WTC11 (cell line): Measurements from ENCODE around the gene COG6. TPM values are rescaled to one million over a fixed set of nuclear protein-coding genes. Genes with fewer than 3 reads are reported as not detected.
A peak's percentile ranks its signal among the peaks of the same experiment; 100 is the strongest.

Experiments used
- ATAC-seq: fragments of 200-7000 bp; cut with Tn5 transposase; 2 replicates; pipeline ENCODE4 v1.10.0; 2021; ENCODE audit warnings: mild to moderate bottlenecking, moderate library complexity
- CTCF ChIA-PET: fragments of 300-600 bp; sonication (Branson Sonifier 250); formaldehyde crosslinking; loops from one replicate; lab custom pipeline; 2021; ENCODE audit warnings: antibody characterized with exemption; lab: Charles Lee
- POLR2A ChIA-PET: fragments of 350-600 bp; sonication (Branson Sonifier 250); formaldehyde crosslinking; loops from one replicate; lab custom pipeline; 2021; ENCODE audit warnings: antibody characterized with exemption; lab: Charles Lee
- DNase-seq: peaks from one replicate; pipeline ENCODE4 v3.0.0; 2021; ENCODE audit warnings: low spot score
- H3K27ac Mint-ChIP-seq: 2 replicates; pipeline ENCODE4 v1.8.0; 2021; ENCODE audit warnings: mixed read lengths
- H3K27me3 Mint-ChIP-seq: 2 replicates; pipeline ENCODE4 v1.8.0; 2021; ENCODE audit warnings: low read depth, mild to moderate bottlenecking, moderate library complexity, mixed read lengths
- H3K36me3 Mint-ChIP-seq: 2 replicates; pipeline ENCODE4 v1.8.0; 2021; ENCODE audit warnings: mixed read lengths
- H3K4me1 Mint-ChIP-seq: 2 replicates; pipeline ENCODE4 v1.8.0; 2022; ENCODE audit warnings: mixed read lengths
- H3K4me3 Mint-ChIP-seq: 2 replicates; pipeline ENCODE4 v1.8.0; 2021; ENCODE audit warnings: mild to moderate bottlenecking, moderate library complexity, mixed read lengths
- H3K9me3 Mint-ChIP-seq: 2 replicates; pipeline ENCODE4 v1.8.0; 2021; ENCODE audit warnings: mixed read lengths
- CDX4 ChIP-seq: fragments of 250-450 bp; sonication (Bioruptor Pico); IDR thresholded peaks from 2 replicates; pipeline ENCODE4 v1.9.0; 2021; ENCODE audit warnings: moderate library complexity, mild to moderate bottlenecking, inconsistent platforms, borderline replicate concordance
- CTCF ChIP-seq: fragments of 200-600 bp; IDR thresholded peaks from 2 replicates; pipeline ENCODE4 v1.8.0; 2022; ENCODE audit warnings: antibody characterized with exemption
- ELF4 ChIP-seq: sonication (generic); formaldehyde crosslinking; IDR thresholded peaks from 2 replicates; pipeline ENCODE4 v1.8.1; 2022; ENCODE audit warnings: low read depth, mild to moderate bottlenecking, moderate library complexity, missing genetic modification reagents
- EMX1 ChIP-seq: fragments of 250-450 bp; sonication (Bioruptor Pico); IDR thresholded peaks from 2 replicates; pipeline ENCODE4 v1.8.0; 2021; ENCODE audit warnings: mild to moderate bottlenecking
- ESRRA ChIP-seq: sonication (generic); formaldehyde crosslinking; IDR thresholded peaks from 2 replicates; pipeline ENCODE4 v1.8.1; 2022; ENCODE audit warnings: mild to moderate bottlenecking, missing genetic modification reagents, borderline replicate concordance
- HMGA2 ChIP-seq: fragments of 250-450 bp; sonication (Bioruptor Pico); IDR thresholded peaks from 2 replicates; pipeline ENCODE4 v1.4.0; 2021; ENCODE audit warnings: mild to moderate bottlenecking, moderate library complexity
- JAZF1 ChIP-seq: fragments of 250-450 bp; sonication (Bioruptor Pico); IDR thresholded peaks from 2 replicates; pipeline ENCODE4 v1.9.0; 2021; ENCODE audit warnings: moderate library complexity, mild to moderate bottlenecking, inconsistent platforms
- MAX ChIP-seq: sonication (generic); formaldehyde crosslinking; IDR thresholded peaks from 2 replicates; pipeline ENCODE4 v1.8.0; 2022; ENCODE audit warnings: mild to moderate bottlenecking, missing genetic modification reagents
- MLX ChIP-seq: sonication (generic); formaldehyde crosslinking; IDR thresholded peaks from 2 replicates; pipeline ENCODE4 v1.8.1; 2023; ENCODE audit warnings: mild to moderate bottlenecking, missing genetic modification reagents, moderate library complexity
- MYBL2 ChIP-seq: sonication (generic); formaldehyde crosslinking; IDR thresholded peaks from 2 replicates; pipeline ENCODE4 v1.8.1; 2023; ENCODE audit warnings: mild to moderate bottlenecking, moderate library complexity, missing genetic modification reagents
- NFE2L1 ChIP-seq: sonication (generic); formaldehyde crosslinking; IDR thresholded peaks from 2 replicates; pipeline ENCODE4 v1.8.1; 2023; ENCODE audit warnings: missing genetic modification reagents
- NFYB ChIP-seq: sonication (generic); formaldehyde crosslinking; conservative IDR thresholded peaks from 2 replicates; pipeline ENCODE4 v1.8.0; 2022; ENCODE audit warnings: low read depth, missing genetic modification reagents
- RELA ChIP-seq: sonication (generic); formaldehyde crosslinking; IDR thresholded peaks from 2 replicates; pipeline ENCODE4 v1.8.1; 2022; ENCODE audit warnings: missing genetic modification reagents, mild to moderate bottlenecking, borderline replicate concordance
- ZNF121 ChIP-seq: sonication (generic); formaldehyde crosslinking; IDR thresholded peaks from 2 replicates; pipeline ENCODE4 v1.8.0; 2023; ENCODE audit warnings: missing genetic modification reagents
- ZNF138 ChIP-seq: sonication (generic); formaldehyde crosslinking; conservative IDR thresholded peaks from 2 replicates; pipeline ENCODE4 v1.8.1; 2022; ENCODE audit warnings: mild to moderate bottlenecking, moderate library complexity, missing genetic modification reagents
- ZNF281 ChIP-seq: sonication (generic); formaldehyde crosslinking; IDR thresholded peaks from 2 replicates; pipeline ENCODE4 v1.8.0; 2023; ENCODE audit warnings: mild to moderate bottlenecking, missing genetic modification reagents
- ZNF423 ChIP-seq: fragments of 250-450 bp; sonication (Bioruptor Pico); IDR thresholded peaks from 2 replicates; pipeline ENCODE4 v2.1.2; 2022; ENCODE audit warnings: mild to moderate bottlenecking, moderate library complexity
- ZNF532 ChIP-seq: fragments of 250-450 bp; sonication (Bioruptor Pico); IDR thresholded peaks from 2 replicates; pipeline ENCODE4 v1.9.0; 2021; ENCODE audit warnings: mild to moderate bottlenecking, borderline replicate concordance
- total RNA-seq: library from RNA; stranded (reverse); gene quantifications from 3 replicates; pipeline ENCODE4 v1.2.3, GENCODE V29; 2021

The COG6 gene
- total RNA-seq, 1 experiment from 2014 or later: 23.0 TPM

GRCh38 chr13:39682310-39682709 lies 26.8 kb downstream of the COG6 start:
- DNase-seq: no peak
- Mint-ChIP-seq H3K27me3 (no peaks in the 10 kb centered on the region; the same call in 1 of the 2 replicates), H3K4me1 (no peaks in the 10 kb centered on the region), H3K36me3 (peaks cover 28% of the 10 kb centered on the region), H3K27ac (no peak overlapping the region), H3K9me3 (peaks cover 10% of the 10 kb centered on the region), H3K4me3 (no peak overlapping the region)
- POLR2A ChIA-PET: no interaction called here
- CTCF ChIA-PET: no interaction called here
- no peak for ATAC-seq
- TF ChIP-seq RELA (CRISPR knock-in tag): no peak
- TF ChIP-seq EMX1 (CRISPR knock-in tag): no peak
- TF ChIP-seq ZNF281: no peak
- no peak for TF ChIP-seq CTCF
- TF ChIP-seq ELF4 (CRISPR knock-in tag): no peak
- no peak for TF ChIP-seq MYBL2
- no peak for TF ChIP-seq CDX4 (CRISPR knock-in tag)
- TF ChIP-seq ESRRA (CRISPR knock-in tag): no peak
- TF ChIP-seq MAX (CRISPR knock-in tag): no peak
- TF ChIP-seq MLX: no peak
- TF ChIP-seq ZNF138 (CRISPR knock-in tag): no peak
- no peak for TF ChIP-seq ZNF121 (CRISPR knock-in tag)
- no peak for TF ChIP-seq JAZF1 (CRISPR knock-in tag)
- TF ChIP-seq ZNF532 (CRISPR knock-in tag): no peak
- TF ChIP-seq NFE2L1 (CRISPR knock-in tag): no peak

GRCh38 chr13:39682788-39683187 lies 27.3 kb downstream of the COG6 start:
- H3K9me3 Mint-ChIP-seq: peaks cover 10% of the 10 kb centered on the region
- no peaks in the 10 kb centered on the region; the same call in 1 of the 2 replicates for H3K27me3 Mint-ChIP-seq
- H3K27ac Mint-ChIP-seq: no peak overlapping the region
- POLR2A ChIA-PET: no interaction called here
- CTCF ChIA-PET: no interaction called here
- DNase-seq: no peak
- H3K36me3 Mint-ChIP-seq: peaks cover 27% of the 10 kb centered on the region
- ATAC-seq: no peak
- H3K4me3 Mint-ChIP-seq: no peak overlapping the region
- TF ChIP-seq ZNF423 (CRISPR knock-in tag) (no peak), MLX (no peak), NFYB (CRISPR knock-in tag) (no peak), HMGA2 (CRISPR knock-in tag) (peak; percentile 27; the same call in 1 of the 2 replicates)
- H3K4me1 Mint-ChIP-seq: no peaks in the 10 kb centered on the region
